HG02623 (cell line): ENCODE data around the gene SLC19A1.

Experiments used
- ATAC-seq: cut with Tn5 transposase; IDR thresholded peaks from one replicate; pipeline ENCODE4 v1.9.1; 2021; ENCODE audit warnings: moderate library complexity; ENCODE audit not compliant: unreplicated experiment

The SLC19A1 gene

GRCh38 chr21:45472445-45473365 is 69.5 kb downstream of the SLC19A1 start:
- no peak for ATAC-seq

DNA sequence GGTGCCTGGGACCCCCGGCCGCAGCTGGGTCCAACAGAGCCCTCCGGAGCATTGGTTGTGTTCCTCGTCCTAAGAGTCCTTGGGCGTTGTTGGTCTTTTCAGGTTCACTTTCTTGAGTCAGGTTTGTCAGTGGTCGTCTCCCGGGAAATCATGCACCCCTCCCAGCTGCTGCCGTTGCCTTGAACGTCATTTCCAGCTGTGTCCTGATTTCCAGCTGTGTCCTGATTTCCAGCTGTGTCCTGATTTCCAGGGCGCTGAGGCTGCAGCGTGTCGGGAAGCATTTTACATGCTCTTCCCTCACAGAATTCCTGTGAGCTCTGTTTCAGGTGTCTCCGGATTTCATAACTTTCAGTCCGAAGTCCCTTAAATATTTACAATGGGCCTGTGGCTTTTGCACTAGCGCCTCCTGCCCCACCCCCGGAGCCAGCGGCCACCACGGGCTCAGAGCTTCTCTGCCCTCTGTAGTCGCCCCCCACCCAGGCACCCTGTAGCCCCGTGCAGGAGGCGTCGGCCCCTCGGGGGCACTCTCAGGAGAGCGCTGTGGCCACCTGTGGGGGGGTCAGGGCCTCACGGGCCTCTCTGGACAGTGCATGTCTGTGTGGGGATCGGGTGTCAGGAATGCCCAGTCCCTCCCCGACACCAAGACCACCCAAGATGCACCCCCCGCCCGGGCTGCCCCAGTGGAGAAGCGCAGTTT is 70.6 kb downstream of the SLC19A1 start:
- ATAC-seq: no peak

DNA sequence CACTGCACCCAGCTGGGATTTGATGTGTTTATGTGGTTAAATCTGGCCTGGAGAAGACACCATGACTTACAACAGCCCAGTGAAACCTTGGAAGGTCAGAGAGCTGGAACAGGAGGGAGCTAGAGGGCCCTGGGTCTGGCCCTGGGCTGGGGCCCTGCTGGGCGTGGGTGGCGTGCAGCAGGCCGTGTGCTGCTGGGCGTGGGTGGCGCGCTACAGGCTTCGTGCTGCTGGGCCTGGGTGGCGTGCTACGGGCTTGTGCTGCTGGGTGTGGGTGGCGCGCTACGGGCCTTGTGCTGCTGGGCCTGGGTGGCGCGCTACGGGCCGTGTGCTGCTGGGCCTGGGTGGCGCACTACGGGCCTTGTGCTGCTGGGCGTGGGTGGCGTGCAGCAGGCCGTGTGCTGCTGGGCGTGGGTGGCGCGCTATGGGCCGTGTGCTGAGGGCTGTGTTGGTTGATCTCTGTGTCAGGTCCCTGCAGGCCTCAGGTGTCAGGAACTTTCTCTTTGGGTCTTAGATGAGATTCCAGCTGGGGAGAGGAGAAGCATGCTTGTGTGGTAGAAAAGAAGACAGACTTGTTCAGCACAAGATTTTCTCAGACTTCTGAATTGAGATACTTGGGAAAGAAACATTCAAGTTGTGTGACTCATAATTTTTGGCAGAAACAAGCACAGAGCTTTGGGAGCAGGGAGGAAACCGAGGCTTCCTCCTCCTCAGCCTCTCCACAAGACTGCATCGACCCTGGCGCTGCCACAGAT is 71.3 kb downstream of the SLC19A1 start:
- no peak for ATAC-seq

- no peak for ATAC-seq
Measured at GRCh38 chr21:45470087-45470515, 72.1 kb downstream of the SLC19A1 start.

DNA sequence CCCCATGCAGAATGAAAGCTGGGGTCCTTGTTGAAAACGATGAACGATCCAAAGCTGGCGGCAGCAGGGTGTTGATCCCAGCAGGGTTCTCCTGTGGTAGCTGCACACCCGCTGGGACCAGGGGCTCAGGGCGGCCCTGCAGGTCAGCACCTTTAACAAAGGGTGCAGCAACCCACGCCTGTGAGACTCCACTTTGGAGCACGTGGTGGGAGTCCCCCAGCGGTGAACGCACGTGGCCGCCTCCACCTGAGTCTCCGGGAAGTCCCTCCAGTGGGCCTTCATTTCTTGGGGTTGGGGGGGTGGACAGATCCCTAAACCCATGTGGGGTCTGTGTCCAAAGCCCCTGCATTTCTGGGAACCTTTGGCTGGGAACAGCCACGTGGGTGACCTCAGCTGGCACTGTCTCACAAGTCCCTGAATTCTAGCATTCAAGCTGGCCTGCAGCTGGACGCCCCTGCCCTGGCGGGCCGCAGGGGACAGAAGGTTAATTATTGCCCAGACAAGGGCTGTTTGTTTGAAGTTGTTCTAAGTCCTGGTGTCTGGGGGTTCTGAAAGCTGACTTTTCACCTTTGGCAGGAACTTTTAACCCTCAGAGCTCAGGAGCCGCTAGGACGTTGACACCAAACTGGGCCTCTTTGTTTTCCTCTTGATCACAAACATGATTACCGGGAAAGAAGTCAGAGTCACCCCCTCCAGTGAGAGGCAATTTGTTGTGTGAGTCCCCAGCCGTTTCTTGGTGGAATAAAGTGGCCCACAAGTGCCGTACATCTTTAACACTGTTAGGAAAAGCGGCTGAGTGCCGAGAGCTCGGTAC is 72.8 kb downstream of the SLC19A1 start:
- no peak for ATAC-seq

- no peak for ATAC-seq
Measured at GRCh38 chr21:45468971-45469272, 73.3 kb downstream of the SLC19A1 start.

DNA sequence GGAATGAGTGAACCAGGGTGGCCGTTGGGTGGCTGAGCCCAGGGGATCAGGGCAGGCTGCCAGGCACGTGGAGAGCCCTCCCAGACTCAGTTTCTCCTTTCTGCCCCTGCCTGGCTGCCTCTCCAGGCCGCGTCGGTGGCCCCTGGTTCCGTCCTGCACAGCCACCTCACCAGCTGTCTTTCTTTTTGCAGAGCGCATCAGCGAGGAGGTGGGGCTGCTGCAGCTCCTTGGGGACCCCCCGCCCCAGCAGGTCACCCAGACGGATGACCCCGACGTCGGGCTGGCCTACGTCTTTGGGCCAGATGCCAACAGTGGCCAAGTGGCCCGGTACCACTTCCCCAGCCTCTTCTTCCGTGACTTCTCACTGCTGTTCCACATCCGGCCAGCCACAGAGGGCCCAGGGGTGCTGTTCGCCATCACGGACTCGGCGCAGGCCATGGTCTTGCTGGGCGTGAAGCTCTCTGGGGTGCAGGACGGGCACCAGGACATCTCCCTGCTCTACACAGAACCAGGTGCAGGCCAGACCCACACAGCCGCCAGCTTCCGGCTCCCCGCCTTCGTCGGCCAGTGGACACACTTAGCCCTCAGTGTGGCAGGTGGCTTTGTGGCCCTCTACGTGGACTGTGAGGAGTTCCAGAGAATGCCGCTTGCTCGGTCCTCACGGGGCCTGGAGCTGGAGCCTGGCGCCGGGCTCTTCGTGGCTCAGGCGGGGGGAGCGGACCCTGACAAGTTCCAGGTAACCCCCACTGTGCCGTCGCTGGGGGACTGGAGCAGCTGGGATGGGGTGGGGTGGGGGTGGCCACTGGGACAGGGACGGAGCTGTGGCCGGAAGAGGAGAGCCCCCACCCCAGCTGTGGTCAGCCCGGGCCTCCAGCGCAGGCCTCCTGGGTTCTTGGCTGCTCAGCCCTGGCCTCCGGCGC is 73.9 kb downstream of the SLC19A1 start:
- no peak for ATAC-seq

DNA sequence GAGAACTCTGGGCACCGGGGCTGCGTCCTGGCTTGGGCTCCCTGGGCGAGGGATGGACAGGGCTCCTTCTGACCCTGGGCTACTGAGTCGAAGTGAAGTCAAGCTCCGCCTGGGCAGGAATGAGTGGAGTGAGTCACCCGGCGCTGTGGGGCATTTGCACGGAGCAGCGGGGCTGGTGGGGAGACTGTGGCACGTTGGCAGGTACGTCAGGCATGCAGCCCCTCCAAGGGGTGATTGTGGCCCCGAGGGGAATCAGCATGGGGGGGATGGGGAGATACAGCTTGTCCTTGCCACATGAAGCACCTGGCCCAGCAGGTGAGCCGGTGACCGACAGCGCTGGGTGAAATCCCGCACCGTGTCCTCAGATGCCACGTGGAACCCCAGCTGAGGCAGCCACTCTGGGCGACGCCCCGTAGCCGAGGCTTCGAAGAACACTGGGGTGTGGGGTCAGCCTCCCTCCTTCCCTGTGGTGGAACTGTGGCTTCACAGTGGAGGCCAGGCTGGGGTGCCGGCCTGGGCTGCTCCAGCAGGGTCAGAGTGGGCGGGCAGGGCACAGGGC is 74.9 kb downstream of the SLC19A1 start:
- no peak for ATAC-seq

DNA sequence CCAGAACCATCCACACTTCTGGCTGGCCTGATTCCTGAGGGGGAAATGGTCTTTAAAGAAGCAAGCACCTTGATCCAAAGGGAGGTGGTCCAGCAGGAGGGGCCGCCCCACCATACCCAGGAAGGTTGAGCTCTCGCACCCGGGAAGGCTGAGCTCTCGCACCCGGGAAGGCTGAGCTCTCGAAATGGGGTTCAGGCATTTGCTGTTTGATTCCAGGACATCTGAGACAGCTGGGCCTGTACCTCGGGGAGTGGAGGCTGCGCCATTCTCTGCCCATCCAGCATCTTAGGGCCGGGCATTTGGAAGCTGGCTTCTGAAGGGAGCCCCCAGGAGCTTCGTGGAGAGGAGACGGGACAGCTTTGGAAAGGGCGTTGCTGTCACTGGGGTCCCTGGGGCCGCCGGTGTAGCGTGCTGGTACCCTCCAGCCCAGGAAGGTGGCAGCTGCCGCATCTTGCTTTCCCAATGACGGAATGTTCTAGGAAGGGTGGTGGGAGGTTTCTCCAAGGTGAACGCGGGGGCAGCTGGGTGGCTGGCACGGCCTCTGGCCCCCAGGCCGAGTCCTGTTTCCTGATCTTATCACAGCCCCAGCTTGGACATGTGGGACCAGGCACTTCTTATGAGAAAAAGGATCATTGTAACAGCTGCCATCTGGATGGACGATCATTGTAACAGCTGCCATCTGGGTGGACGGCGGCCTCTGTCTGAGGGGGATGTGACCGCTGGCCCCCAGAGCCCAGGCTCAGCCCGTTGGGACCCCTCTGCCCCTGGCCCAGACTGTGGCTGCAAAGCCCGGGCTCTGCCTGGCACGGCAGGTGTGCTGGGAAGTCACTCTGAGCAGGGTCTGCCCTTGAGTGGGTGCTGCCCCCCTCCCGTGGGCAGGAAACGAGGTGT is 75.7 kb downstream of the SLC19A1 start:
- ATAC-seq: no peak

- ATAC-seq: no peak
Measured at GRCh38 chr21:45465611-45466329, 76.5 kb downstream of the SLC19A1 start.

GRCh38 chr21:45465105-45465504 is 77.1 kb downstream of the SLC19A1 start:
- ATAC-seq: no peak

GRCh38 chr21:45464309-45464708 is 77.9 kb downstream of the SLC19A1 start:
- ATAC-seq: no peak

DNA sequence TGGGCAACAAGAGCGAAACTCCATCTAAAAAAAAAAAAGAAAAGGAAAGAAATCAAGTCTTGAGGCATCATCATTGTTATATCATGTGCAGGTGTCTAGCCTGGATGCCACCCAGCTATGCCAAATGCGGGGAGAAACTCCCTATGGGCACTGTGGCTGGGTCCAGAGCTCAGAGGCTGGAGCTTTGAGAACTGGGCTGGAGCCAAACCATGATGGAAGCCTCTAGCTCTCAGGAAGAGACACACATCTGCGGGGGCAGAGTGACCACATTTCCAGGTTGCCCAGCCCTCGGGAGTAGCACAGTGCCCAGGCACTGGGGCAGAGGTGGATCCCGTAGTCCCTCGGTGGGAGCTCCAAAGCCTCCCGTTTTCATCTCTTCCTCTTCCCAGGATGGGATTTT is 78.4 kb downstream of the SLC19A1 start:
- ATAC-seq: no peak

GRCh38 chr21:45461806-45462341 is 80.4 kb downstream of the SLC19A1 start:
- no peak for ATAC-seq

DNA sequence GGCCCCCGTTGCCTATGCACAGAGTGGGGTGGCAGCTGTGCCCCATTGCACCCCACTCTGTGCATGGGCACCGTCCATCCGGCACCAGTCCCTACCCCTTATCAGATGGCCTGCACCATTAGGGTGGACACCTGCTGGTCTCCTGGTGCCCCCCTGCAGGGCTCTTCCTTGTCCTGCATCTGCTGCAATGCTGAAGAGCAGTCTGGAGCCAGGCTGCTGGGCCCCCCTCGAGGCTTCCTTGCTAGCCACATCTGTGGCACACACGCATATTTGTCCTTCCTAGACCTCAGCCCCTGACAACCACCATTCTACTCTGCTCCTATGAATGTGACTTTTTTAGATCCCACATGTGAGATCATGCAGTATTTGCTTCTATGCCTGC is 80.9 kb downstream of the SLC19A1 start:
- ATAC-seq: no peak

DNA sequence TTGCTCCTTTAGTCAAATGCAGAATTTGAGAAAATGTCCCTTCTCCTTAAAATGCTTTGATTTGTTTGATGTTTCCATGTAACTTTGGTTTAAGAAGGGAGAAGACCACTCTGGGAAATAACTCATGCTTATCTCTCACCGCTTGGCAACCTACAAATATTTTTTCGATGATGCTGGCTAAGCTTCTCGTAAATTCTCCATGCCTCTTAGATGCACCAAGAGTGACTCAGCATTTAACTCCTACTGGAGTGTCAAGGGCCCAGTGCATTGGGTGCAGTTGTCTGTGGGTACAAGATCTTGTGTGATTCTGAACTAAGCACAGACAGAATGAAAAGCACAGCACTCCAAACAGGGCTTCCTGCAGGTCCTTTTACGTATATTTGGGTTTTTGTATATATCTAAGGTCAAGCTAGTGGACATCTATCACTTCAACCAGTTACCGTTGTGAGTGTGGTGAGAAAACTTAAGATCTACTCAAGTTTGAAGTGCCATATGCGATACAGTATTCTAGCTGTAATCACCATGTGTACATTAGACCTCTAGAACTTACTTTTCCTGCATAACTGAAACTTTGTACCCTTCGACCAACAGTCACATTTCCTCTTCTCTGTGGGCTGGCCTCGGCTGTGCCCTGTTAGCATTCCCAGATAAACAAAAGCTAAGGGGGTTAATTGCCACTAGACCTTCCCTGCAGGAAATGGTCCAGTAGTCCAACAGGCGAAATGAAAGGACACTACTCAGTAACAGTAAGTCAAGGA is 81.5 kb downstream of the SLC19A1 start:
- no peak for ATAC-seq

- ATAC-seq: no peak
Measured at GRCh38 chr21:45460011-45460565, 82.2 kb downstream of the SLC19A1 start.
